PC-9 (cell line): Measurements from ENCODE around the gene PSTPIP1. TPM values are rescaled to one million over a fixed set of nuclear protein-coding genes. Genes with fewer than 3 reads are reported as not detected.

Experiments
- BruUV-seq: library from RNA; stranded (reverse); fragments of 400-500 nt; replicated peaks from 2 replicates; lab custom pipeline; 2021; lab: Mats Ljungman, UMichigan
- CTCF ChIA-PET: fragments of 300-600 bp; sonication (Branson Sonifier 250); formaldehyde crosslinking; loops from one replicate; lab custom pipeline; 2022; ENCODE audit warnings: antibody characterized with exemption; lab: Charles Lee
- POLR2A ChIA-PET: fragments of 300-600 bp; sonication (Branson Sonifier 250); formaldehyde crosslinking; loops from one replicate; lab custom pipeline; 2022; ENCODE audit warnings: antibody characterized with exemption; ENCODE audit not compliant: unreplicated experiment; lab: Charles Lee
- DNase-seq, 2 experiments: peaks; one replicate each; pipeline versions ENCODE4 v3.0.0 to v3.0.0-alpha.2; 2015 to 2022; ENCODE audit warnings: mixed read lengths in 1 of 2
- H2AFZ ChIP-seq: fragments of 200-600 bp; sonication (generic); 2 replicates; pipeline ENCODE4 v1.8.1; 2017; ENCODE audit warnings: antibody characterized with exemption
- H3F3A ChIP-seq: fragments of 200-600 bp; sonication (generic); 2 replicates; pipeline ENCODE4 v1.8.1; 2017; ENCODE audit warnings: antibody characterized with exemption, mild to moderate bottlenecking, low read depth; ENCODE audit not compliant: insufficient read depth
- H3K27ac ChIP-seq: fragments of 200-600 bp; sonication (generic); 2 replicates; pipeline ENCODE4 v1.6.1; 2016; ENCODE audit warnings: mixed run types
- H3K27me3 ChIP-seq: fragments of 200-600 bp; sonication (generic); 2 replicates; pipeline ENCODE4 v1.6.1; 2016; ENCODE audit warnings: low read depth, mixed run types; ENCODE audit not compliant: insufficient read depth
- H3K36me3 ChIP-seq: fragments of 200-600 bp; sonication (generic); 2 replicates; pipeline ENCODE4 v1.6.1; 2016; ENCODE audit warnings: low read depth, mixed run types
- H3K4me1 ChIP-seq: fragments of 200-600 bp; sonication (generic); replicated peaks from 2 replicates; pipeline ENCODE4 v1.6.1; 2016; ENCODE audit warnings: mixed run types; ENCODE audit not compliant: insufficient read depth
- H3K4me2 ChIP-seq: fragments of 200-600 bp; sonication (generic); 2 replicates; pipeline ENCODE4 v1.6.1; 2017; ENCODE audit warnings: mixed run types
- H3K4me3 ChIP-seq: fragments of 200-600 bp; sonication (generic); 2 replicates; pipeline ENCODE4 v1.6.1; 2016; ENCODE audit warnings: mixed run types
- H3K79me2 ChIP-seq: fragments of 200-600 bp; sonication (generic); 2 replicates; pipeline ENCODE4 v1.6.1; 2017; ENCODE audit warnings: low read depth, mixed run types
- H3K9me2 ChIP-seq: fragments of 200-600 bp; sonication (generic); 2 replicates; pipeline ENCODE4 v1.8.1; 2017; ENCODE audit warnings: mild to moderate bottlenecking; ENCODE audit not compliant: insufficient read depth
- H3K9me3 ChIP-seq: fragments of 200-600 bp; sonication (generic); 2 replicates; pipeline ENCODE4 v1.8.1; 2016; ENCODE audit warnings: low read depth; ENCODE audit not compliant: insufficient read depth
- H4K20me1 ChIP-seq: fragments of 200-600 bp; sonication (generic); 2 replicates; pipeline ENCODE4 v1.8.1; 2017; ENCODE audit not compliant: insufficient read depth
- CTCF ChIP-seq: fragments of 200-600 bp; sonication (generic); conservative IDR thresholded peaks from 2 replicates; pipeline ENCODE4 v1.6.1; 2017; ENCODE audit warnings: mixed run types, antibody characterized with exemption, mild to moderate bottlenecking, moderate library complexity
- EZH2 ChIP-seq: fragments of 200-600 bp; sonication (generic); IDR thresholded peaks from 2 replicates; pipeline ENCODE4 v1.8.0; 2017; ENCODE audit warnings: antibody characterized with exemption, low read depth
- intact Hi-C: fragments of 100-400 bp; cut with micrococcal nuclease; formaldehyde crosslinking; loops from one replicate; pipeline ENCODE4 v1.10.0; 2022; ENCODE audit not compliant: unreplicated experiment
- total RNA-seq: library from RNA; stranded (reverse); gene quantifications from 2 replicates; pipeline ENCODE4 v1.2.3, GENCODE V29; 2021

PSTPIP1 gene
- total RNA-seq, 1 experiment from 2014 or later = not detected

DNA sequence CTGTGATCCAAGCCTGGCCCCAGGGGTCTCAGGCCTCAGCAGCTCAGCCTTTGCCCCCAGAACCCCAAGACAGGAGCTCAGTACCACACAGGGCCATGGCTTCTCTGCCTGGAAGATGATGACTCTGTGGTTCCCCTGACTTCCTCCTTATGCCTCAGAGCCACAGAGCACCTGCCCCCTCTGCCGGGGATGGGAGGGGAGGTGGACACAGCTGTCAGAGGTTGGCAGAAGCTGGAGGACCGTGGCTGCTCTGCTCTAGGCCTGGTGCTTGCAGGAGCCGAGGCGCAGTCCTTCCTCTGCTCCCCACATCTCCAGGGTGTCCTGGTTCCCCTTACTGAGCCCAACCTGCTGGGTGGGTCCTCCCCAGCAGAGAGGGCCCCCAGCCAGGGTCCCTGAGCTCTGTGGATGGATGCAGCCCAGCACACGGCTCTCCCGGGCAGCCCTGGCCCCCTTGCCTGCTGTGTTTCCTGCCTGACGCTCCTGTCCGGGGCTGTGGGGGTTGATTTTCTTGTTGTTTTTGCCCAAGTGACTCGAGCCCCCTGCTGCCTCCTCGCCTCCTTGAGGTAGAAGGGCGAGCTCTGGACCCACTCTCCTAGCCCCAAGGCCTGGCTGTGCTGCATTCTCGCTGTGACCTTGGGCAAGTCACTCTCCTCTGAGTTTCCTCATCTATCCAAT, 36.6 kb downstream of the PSTPIP1 start:
- BruUV-seq = no TSS peak
- H4K20me1 ChIP-seq = no peaks in the 10 kb centered on the region
- CTCF ChIA-PET = interaction anchor here (0.6 to 1.0 kb wide), 3 partner anchors 64 to 799 kb away, joined by 3 to 4 read pairs (median 3); no protein-coding TSS in a partner anchor
- POLR2A ChIA-PET = interaction anchor here (0.7 kb wide), 1 partner anchor 113 kb away, joined by 3 read pairs; no protein-coding TSS in a partner anchor
- H3K27ac ChIP-seq = no peak overlapping the region
- no peak overlapping the region for H3K4me2 ChIP-seq
- H3K79me2 ChIP-seq = no peaks in the 10 kb centered on the region
- no peaks in the 10 kb centered on the region for H3K27me3 ChIP-seq
- H3F3A ChIP-seq = no peaks in the 10 kb centered on the region
- H2AFZ ChIP-seq = no peak overlapping the region
- DNase-seq = peak; percentile 51 to 53
- no peaks in the 10 kb centered on the region for H3K9me3 ChIP-seq
- no peak for TF ChIP-seq EZH2
- peak; percentile 56 for TF ChIP-seq CTCF
- no peak overlapping the region for H3K4me3 ChIP-seq
- no peaks in the 10 kb centered on the region for H3K4me1 ChIP-seq
- intact Hi-C loops = no loop called here
- no peaks in the 10 kb centered on the region for H3K36me3 ChIP-seq
- H3K9me2 ChIP-seq = no peaks in the 10 kb centered on the region

GRCh38 chr15:77032052-77032646, 37.2 kb downstream of the PSTPIP1 start:
- TF ChIP-seq CTCF (no peak), EZH2 (no peak)
- Histone ChIP-seq H3K27ac (no peak overlapping the region), H3K4me1 (no peaks in the 10 kb centered on the region), H3K27me3 (no peaks in the 10 kb centered on the region), H3K4me2 (no peak overlapping the region), H3K9me2 (no peaks in the 10 kb centered on the region), H3K36me3 (no peaks in the 10 kb centered on the region), H4K20me1 (no peaks in the 10 kb centered on the region), H3K9me3 (no peaks in the 10 kb centered on the region), H3K79me2 (no peaks in the 10 kb centered on the region), H2AFZ (no peak overlapping the region), H3K4me3 (no peak overlapping the region), H3F3A (peaks cover 3% of the 10 kb centered on the region; the same call in 1 of the 2 replicates)
- ChIA-PET CTCF (interaction anchor here (0.6 kb wide), 1 partner anchor 63 kb away, joined by 4 read pairs; no protein-coding TSS in a partner anchor), POLR2A (no interaction called here)
- intact Hi-C loops = no loop called here
- no TSS peak for BruUV-seq
- no peak for DNase-seq

DNA sequence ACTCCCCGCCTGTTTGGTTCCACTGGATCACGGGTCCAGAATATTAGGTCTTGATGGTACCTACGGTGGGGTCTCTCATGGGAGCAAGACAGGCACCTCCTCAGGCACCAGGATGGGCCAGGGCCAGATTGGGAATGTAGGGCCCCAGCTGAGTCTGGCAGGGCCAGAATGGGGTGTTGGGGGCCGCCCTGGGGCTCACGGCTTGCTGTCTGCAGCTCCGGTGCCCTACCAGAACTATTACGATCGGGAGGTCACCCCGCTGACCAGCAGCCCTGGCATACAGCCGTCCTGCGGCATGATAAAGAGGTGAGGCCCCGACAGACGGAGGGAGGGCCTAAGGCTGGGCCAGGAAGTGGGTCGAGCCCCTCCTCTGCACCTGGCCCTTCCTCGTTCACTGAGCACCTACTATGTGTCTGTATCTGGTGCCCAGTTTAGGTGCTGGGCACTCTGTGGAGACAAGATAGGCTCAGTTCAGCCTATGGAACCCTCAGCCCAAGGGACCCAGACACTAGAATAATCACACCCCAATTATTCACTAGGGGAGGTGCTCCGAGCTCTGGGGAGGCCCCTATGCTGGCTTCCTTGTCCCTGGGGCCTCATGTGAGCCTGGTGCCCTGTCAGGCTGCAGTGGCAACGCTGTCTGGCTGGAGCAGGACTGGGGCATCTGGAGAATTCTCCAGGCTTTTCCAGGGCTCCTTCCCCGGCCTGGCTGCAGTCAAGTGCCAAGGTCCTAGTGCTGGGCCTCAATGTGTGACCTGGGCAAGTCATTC, 37.9 kb downstream of the PSTPIP1 start:
- H4K20me1 ChIP-seq = no peaks in the 10 kb centered on the region
- no peak overlapping the region for H2AFZ ChIP-seq
- no peak overlapping the region for H3K27ac ChIP-seq
- DNase-seq = no peak
- no peaks in the 10 kb centered on the region for H3K79me2 ChIP-seq
- H3K4me3 ChIP-seq = no peak overlapping the region
- H3K36me3 ChIP-seq = no peaks in the 10 kb centered on the region
- H3K9me3 ChIP-seq = no peaks in the 10 kb centered on the region
- H3F3A ChIP-seq = peaks cover 10% of the 10 kb centered on the region; the same call in 1 of the 2 replicates
- no peaks in the 10 kb centered on the region for H3K27me3 ChIP-seq
- BruUV-seq = no TSS peak
- H3K4me1 ChIP-seq = no peaks in the 10 kb centered on the region
- no peak overlapping the region for H3K4me2 ChIP-seq
- CTCF ChIA-PET = no interaction called here
- POLR2A ChIA-PET = no interaction called here
- no peaks in the 10 kb centered on the region for H3K9me2 ChIP-seq
- intact Hi-C loops = no loop called here
- TF ChIP-seq CTCF = no peak
- no peak for TF ChIP-seq EZH2
